H9 (cell line): ENCODE results near the gene MAP3K7CL. TPM values are rescaled to one million over a fixed set of nuclear protein-coding genes. Genes with fewer than 3 reads are reported as not detected.

Experiments used
- DNase-seq: peaks from one replicate; pipeline ENCODE4 v3.0.0-alpha.2; 2017
- H2AFZ ChIP-seq: one replicate; pipeline ENCODE4 v1.6.1; 2013; ENCODE audit warnings: mild to moderate bottlenecking, low read length, control low read depth, moderate library complexity
- H2AK5ac ChIP-seq: 2 replicates; pipeline ENCODE4 v1.6.1; 2013; ENCODE audit warnings: low read length, control low read depth, mixed read lengths; ENCODE audit not compliant: insufficient read length
- H2BK120ac ChIP-seq: one replicate; pipeline ENCODE4 v1.6.1; 2013; ENCODE audit warnings: low read depth, mild to moderate bottlenecking, low read length, control low read depth, inconsistent platforms; ENCODE audit not compliant: poor library complexity, severe bottlenecking
- H2BK12ac ChIP-seq: 2 replicates; pipeline ENCODE4 v1.6.1; 2013; ENCODE audit warnings: low read length, control low read depth, mixed read lengths, low read depth; ENCODE audit not compliant: insufficient read length
- H2BK15ac ChIP-seq: 2 replicates; pipeline ENCODE4 v1.6.1; 2013; ENCODE audit warnings: low read depth, low read length, control low read depth
- H2BK20ac ChIP-seq: one replicate; pipeline ENCODE4 v1.6.1; 2013; ENCODE audit warnings: low read depth, mild to moderate bottlenecking, low read length, control low read depth, inconsistent platforms; ENCODE audit not compliant: poor library complexity, severe bottlenecking
- H2BK5ac ChIP-seq: 2 replicates; pipeline ENCODE4 v1.6.1; 2013; ENCODE audit warnings: low read length, control low read depth, mixed read lengths; ENCODE audit not compliant: insufficient read length
- H3K14ac ChIP-seq: 2 replicates; pipeline ENCODE4 v1.6.1; 2013; ENCODE audit warnings: low read length, control low read depth; ENCODE audit not compliant: insufficient read depth
- H3K18ac ChIP-seq: 2 replicates; pipeline ENCODE4 v1.6.1; 2013; ENCODE audit warnings: low read depth, mild to moderate bottlenecking, mixed read lengths, low read length, control low read depth; ENCODE audit not compliant: insufficient read length
- H3K23ac ChIP-seq: 2 replicates; pipeline ENCODE4 v1.6.1; 2013; ENCODE audit warnings: low read length, control low read depth, mixed read lengths, low read depth; ENCODE audit not compliant: insufficient read length
- H3K23me2 ChIP-seq: 2 replicates; pipeline ENCODE4 v1.6.1; 2013; ENCODE audit warnings: low read depth, mild to moderate bottlenecking, mixed read lengths, low read length, control low read depth; ENCODE audit not compliant: insufficient read length, poor library complexity, severe bottlenecking
- H3K27ac ChIP-seq: 2 replicates; pipeline ENCODE4 v1.5.1; 2013; ENCODE audit warnings: low read length, control low read depth, mixed read lengths, low read depth; ENCODE audit not compliant: insufficient read length
- H3K27me3 ChIP-seq: 2 replicates; pipeline ENCODE4 v1.6.1; 2013; ENCODE audit warnings: low read length, control low read depth, inconsistent platforms; ENCODE audit not compliant: insufficient read depth
- H3K4ac ChIP-seq: 2 replicates; pipeline ENCODE4 v1.6.1; 2013; ENCODE audit warnings: low read depth, mild to moderate bottlenecking, control low read depth, inconsistent platforms, low read length, moderate library complexity
- H3K4me1 ChIP-seq: 2 replicates; pipeline ENCODE4 v1.6.1; 2013; ENCODE audit warnings: low read length, control low read depth, inconsistent platforms; ENCODE audit not compliant: insufficient read depth
- H3K4me2 ChIP-seq: 2 replicates; pipeline ENCODE4 v1.6.1; 2013; ENCODE audit warnings: low read length, control low read depth, mixed read lengths; ENCODE audit not compliant: insufficient read length, insufficient read depth
- H3K56ac ChIP-seq: 2 replicates; pipeline ENCODE4 v1.6.1; 2013; ENCODE audit warnings: low read depth, mild to moderate bottlenecking, mixed read lengths, low read length, control low read depth; ENCODE audit not compliant: insufficient read length
- H3K79me1 ChIP-seq: 2 replicates; pipeline ENCODE4 v1.6.1; 2013; ENCODE audit warnings: low read depth, mild to moderate bottlenecking, moderate library complexity, low read length, control low read depth, inconsistent platforms; ENCODE audit not compliant: insufficient read depth, poor library complexity, severe bottlenecking
- H3K79me2 ChIP-seq: 2 replicates; pipeline ENCODE4 v1.6.1; 2013; ENCODE audit warnings: low read length, control low read depth, inconsistent platforms; ENCODE audit not compliant: insufficient read depth
- H3K9ac ChIP-seq: 2 replicates; pipeline ENCODE4 v1.6.1; 2013; ENCODE audit warnings: low read length, control low read depth, mixed read lengths; ENCODE audit not compliant: insufficient read length; ENCODE audit errors: extremely low read depth
- H3K9me3 ChIP-seq: one replicate; pipeline ENCODE4 v1.6.1; 2013; ENCODE audit warnings: low read depth, low read length, inconsistent platforms; ENCODE audit not compliant: control insufficient read depth
- H3T11ph ChIP-seq: one replicate; pipeline ENCODE4 v1.6.1; 2013; ENCODE audit warnings: mild to moderate bottlenecking, low read length, control low read depth, inconsistent platforms
- H4K20me1 ChIP-seq: one replicate; pipeline ENCODE4 v1.6.1; 2013; ENCODE audit not compliant: control insufficient read depth, insufficient read length, insufficient read depth
- H4K5ac ChIP-seq: 2 replicates; pipeline ENCODE4 v1.6.1; 2013; ENCODE audit warnings: low read depth, mild to moderate bottlenecking, mixed read lengths, low read length, control low read depth; ENCODE audit not compliant: insufficient read length
- H4K8ac ChIP-seq: replicated peaks from 2 replicates; pipeline ENCODE4 v1.6.1; 2013; ENCODE audit warnings: low read length, control low read depth, mixed read lengths, low read depth; ENCODE audit not compliant: insufficient read length
- H4K91ac ChIP-seq: 2 replicates; pipeline ENCODE4 v1.6.1; 2013; ENCODE audit warnings: low read depth, mild to moderate bottlenecking, moderate library complexity, mixed read lengths, low read length, control low read depth; ENCODE audit not compliant: insufficient read length
- H3K27ac Mint-ChIP-seq, 3 experiments: 2 replicates in 2 of 3; 3 replicates in 1 of 3; pipeline ENCODE4 v1.8.0; 2020 to 2021; ENCODE audit warnings: mixed read lengths in 3 of 3, mild to moderate bottlenecking in 1 of 3, moderate library complexity in 1 of 3
- H3K27me3 Mint-ChIP-seq: 2 replicates; pipeline ENCODE4 v1.8.0; 2021; ENCODE audit warnings: low read depth, mild to moderate bottlenecking, moderate library complexity, mixed read lengths
- H3K36me3 Mint-ChIP-seq, 3 experiments: 2 replicates in 2 of 3; 3 replicates in 1 of 3; pipeline ENCODE4 v1.8.0; 2020 to 2021; ENCODE audit warnings: low read depth in 3 of 3, mixed read lengths in 3 of 3; ENCODE audit not compliant: insufficient read depth in 1 of 3
- H3K4me1 Mint-ChIP-seq, 2 experiments: 2 replicates each; pipeline ENCODE4 v1.8.0; 2020; ENCODE audit warnings: mixed read lengths in 2 of 2
- H3K4me3 Mint-ChIP-seq, 2 experiments: 2 replicates in 1 of 2; 3 replicates in 1 of 2; pipeline ENCODE4 v1.8.0; 2020 to 2021; ENCODE audit warnings: mild to moderate bottlenecking in 2 of 2, mixed read lengths in 2 of 2, moderate library complexity in 1 of 2
- H3K9me3 Mint-ChIP-seq, 2 experiments: 2 replicates in 1 of 2; 3 replicates in 1 of 2; pipeline ENCODE4 v1.8.0; 2020; ENCODE audit warnings: mild to moderate bottlenecking in 2 of 2, mixed read lengths in 2 of 2, moderate library complexity in 1 of 2
- CTCF ChIP-seq: fragments of 200-600 bp; sonication (generic); conservative IDR thresholded peaks from 3 replicates; pipeline ENCODE4 v1.8.0; 2021; ENCODE audit warnings: antibody characterized with exemption, mild to moderate bottlenecking
- WGBS: extraction: QIAGEN DNeasy Blood & Tissue Kit; methylation state at CpG from one replicate; pipeline ENCODE4 v1.1.7; 2013; ENCODE audit warnings: missing lambda C conversion rate, low lambda C conversion rate, mixed read lengths; ENCODE audit not compliant: insufficient read length; ENCODE audit errors: extremely low coverage; 5-methylcytosine and 5-hydroxymethylcytosine counted together
- total RNA-seq: library from RNA; stranded (reverse); gene quantifications from 2 replicates; pipeline ENCODE4 v1.2.1, GENCODE V29; 2021

MAP3K7CL gene
- total RNA-seq, 1 experiment from 2014 or later, result not detected

GRCh38 chr21:29105218-29105617, 25.2 kb upstream of the MAP3K7CL start:
- Mint-ChIP-seq H3K36me3 (no peaks in the 10 kb centered on the region), H3K4me3 (no peak overlapping the region), H3K4me1 (peaks cover 5 to 7% of the 10 kb centered on the region in 2 experiments; a peak in 2 of 4 replicates), H3K27ac (no peak overlapping the region), H3K27me3 (no peaks in the 10 kb centered on the region; the same call in 1 of the 2 replicates), H3K9me3 (no peaks in the 10 kb centered on the region)
- Histone ChIP-seq H2BK15ac (no peak overlapping the region), H2AK5ac (no peak overlapping the region), H2AFZ (no peak overlapping the region), H4K20me1 (no peaks in the 10 kb centered on the region), H2BK12ac (no peak overlapping the region), H2BK20ac (no peak overlapping the region), H3K4ac (no peak overlapping the region), H2BK5ac (no peak overlapping the region), H3K4me2 (no peak overlapping the region), H3K23me2 (no peaks in the 10 kb centered on the region), H3T11ph (no peak overlapping the region), H3K18ac (no peak overlapping the region), H3K79me1 (no peaks in the 10 kb centered on the region), H4K5ac (no peak overlapping the region), H3K56ac (no peak overlapping the region), H3K27ac (no peak overlapping the region), H3K9me3 (no peaks in the 10 kb centered on the region), H4K91ac (no peak overlapping the region), H3K23ac (no peak overlapping the region), H2BK120ac (no peak overlapping the region), H3K14ac (no peak overlapping the region), H3K4me1 (no peaks in the 10 kb centered on the region), H3K27me3 (no peaks in the 10 kb centered on the region), H4K8ac (no peak overlapping the region), H3K79me2 (no peaks in the 10 kb centered on the region), H3K9ac (no peak overlapping the region)
- no CpG with 5 or more reads among the region's 3 CpGs for WGBS
- no peak for TF ChIP-seq CTCF
- no peak for DNase-seq
